HL-60 (cell line): ENCODE measurements around the gene TEX48.

Experiments used
- DNase-seq, 2 experiments: peaks; one replicate each; pipeline ENCODE4 v3.0.0-alpha.2; 2010 to 2020; ENCODE audit warnings: low read depth in 1 of 2, low spot score in 1 of 2
- H3K27ac ChIP-seq: fragments of 250-450 bp; sonication (Bioruptor Pico); replicated peaks from 2 replicates; pipeline ENCODE4 v1.5.1; 2020; ENCODE audit warnings: mild to moderate bottlenecking, moderate library complexity
- H3K27me3 ChIP-seq: fragments of 250-450 bp; sonication (Bioruptor Pico); 2 replicates; pipeline ENCODE4 v1.5.1; 2021; ENCODE audit warnings: mild to moderate bottlenecking, moderate library complexity; ENCODE audit not compliant: insufficient read depth, poor library complexity, severe bottlenecking
- H3K4me3 ChIP-seq: replicated peaks from 2 replicates; pipeline ENCODE4 v1.5.1; 2011; ENCODE audit warnings: mild to moderate bottlenecking, control low read depth, low read length; ENCODE audit not compliant: insufficient read depth
- GABPA ChIP-seq: IDR thresholded peaks from 2 replicates; pipeline ENCODE4 v1.6.1; 2012; ENCODE audit warnings: low read depth
- POLR2AphosphoS5 ChIP-seq: IDR thresholded peaks from 2 replicates; pipeline ENCODE4 v1.6.1; 2012; ENCODE audit warnings: low read depth
- SPI1 ChIP-seq: IDR thresholded peaks from 2 replicates; pipeline ENCODE4 v1.6.1; 2012; ENCODE audit warnings: low read depth, mild to moderate bottlenecking, borderline replicate concordance
- TF ChIP-seq, protein P1 (sequence below): IDR thresholded peaks from 2 replicates; pipeline ENCODE4 v1.6.1; 2012; ENCODE audit warnings: low read depth; ENCODE audit not compliant: insufficient replicate concordance
- TF ChIP-seq, protein P2 (sequence below): IDR thresholded peaks from one replicate; pipeline ENCODE4 v1.5.1; 2011; ENCODE audit warnings: low read length, control low read depth, inconsistent platforms; ENCODE audit not compliant: insufficient read depth

Gene TEX48

DNA sequence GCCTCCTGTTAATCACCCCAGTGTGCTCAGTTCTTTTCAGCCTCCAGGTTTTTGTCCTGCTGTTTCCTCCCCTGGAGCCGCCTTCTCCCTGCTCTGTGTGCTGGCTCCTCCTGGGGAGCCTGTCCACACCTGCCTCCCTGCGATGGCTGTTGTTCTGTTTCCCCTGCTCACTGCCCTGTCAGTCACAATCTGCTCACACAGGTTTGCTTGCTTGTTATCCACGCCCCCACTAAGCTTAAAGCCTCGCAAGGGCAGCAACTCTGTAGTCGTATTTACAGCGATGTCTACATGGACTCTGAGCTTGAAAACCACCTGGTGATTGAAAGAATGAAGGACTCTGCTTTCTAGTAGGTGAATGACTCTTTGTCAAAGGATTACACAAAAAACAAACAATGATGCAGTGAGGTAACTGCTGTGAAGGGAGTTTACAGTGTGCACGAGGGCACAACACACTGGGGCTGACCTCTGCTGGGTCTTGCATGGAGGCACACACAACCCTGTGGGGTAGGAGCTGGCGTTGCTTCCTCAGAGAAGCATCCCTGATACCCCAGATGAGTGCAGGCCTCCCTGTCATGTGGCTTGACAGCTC, 39.6 kb upstream of the TEX48 start:
- no peak for DNase-seq
- no peak overlapping the region for H3K27ac ChIP-seq
- TF ChIP-seq, protein P1, sequence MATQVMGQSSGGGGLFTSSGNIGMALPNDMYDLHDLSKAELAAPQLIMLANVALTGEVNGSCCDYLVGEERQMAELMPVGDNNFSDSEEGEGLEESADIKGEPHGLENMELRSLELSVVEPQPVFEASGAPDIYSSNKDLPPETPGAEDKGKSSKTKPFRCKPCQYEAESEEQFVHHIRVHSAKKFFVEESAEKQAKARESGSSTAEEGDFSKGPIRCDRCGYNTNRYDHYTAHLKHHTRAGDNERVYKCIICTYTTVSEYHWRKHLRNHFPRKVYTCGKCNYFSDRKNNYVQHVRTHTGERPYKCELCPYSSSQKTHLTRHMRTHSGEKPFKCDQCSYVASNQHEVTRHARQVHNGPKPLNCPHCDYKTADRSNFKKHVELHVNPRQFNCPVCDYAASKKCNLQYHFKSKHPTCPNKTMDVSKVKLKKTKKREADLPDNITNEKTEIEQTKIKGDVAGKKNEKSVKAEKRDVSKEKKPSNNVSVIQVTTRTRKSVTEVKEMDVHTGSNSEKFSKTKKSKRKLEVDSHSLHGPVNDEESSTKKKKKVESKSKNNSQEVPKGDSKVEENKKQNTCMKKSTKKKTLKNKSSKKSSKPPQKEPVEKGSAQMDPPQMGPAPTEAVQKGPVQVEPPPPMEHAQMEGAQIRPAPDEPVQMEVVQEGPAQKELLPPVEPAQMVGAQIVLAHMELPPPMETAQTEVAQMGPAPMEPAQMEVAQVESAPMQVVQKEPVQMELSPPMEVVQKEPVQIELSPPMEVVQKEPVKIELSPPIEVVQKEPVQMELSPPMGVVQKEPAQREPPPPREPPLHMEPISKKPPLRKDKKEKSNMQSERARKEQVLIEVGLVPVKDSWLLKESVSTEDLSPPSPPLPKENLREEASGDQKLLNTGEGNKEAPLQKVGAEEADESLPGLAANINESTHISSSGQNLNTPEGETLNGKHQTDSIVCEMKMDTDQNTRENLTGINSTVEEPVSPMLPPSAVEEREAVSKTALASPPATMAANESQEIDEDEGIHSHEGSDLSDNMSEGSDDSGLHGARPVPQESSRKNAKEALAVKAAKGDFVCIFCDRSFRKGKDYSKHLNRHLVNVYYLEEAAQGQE, result no peak
- TF ChIP-seq GABPA (no peak), SPI1 (no peak), POLR2AphosphoS5 (no peak)
- TF ChIP-seq, protein P2, sequence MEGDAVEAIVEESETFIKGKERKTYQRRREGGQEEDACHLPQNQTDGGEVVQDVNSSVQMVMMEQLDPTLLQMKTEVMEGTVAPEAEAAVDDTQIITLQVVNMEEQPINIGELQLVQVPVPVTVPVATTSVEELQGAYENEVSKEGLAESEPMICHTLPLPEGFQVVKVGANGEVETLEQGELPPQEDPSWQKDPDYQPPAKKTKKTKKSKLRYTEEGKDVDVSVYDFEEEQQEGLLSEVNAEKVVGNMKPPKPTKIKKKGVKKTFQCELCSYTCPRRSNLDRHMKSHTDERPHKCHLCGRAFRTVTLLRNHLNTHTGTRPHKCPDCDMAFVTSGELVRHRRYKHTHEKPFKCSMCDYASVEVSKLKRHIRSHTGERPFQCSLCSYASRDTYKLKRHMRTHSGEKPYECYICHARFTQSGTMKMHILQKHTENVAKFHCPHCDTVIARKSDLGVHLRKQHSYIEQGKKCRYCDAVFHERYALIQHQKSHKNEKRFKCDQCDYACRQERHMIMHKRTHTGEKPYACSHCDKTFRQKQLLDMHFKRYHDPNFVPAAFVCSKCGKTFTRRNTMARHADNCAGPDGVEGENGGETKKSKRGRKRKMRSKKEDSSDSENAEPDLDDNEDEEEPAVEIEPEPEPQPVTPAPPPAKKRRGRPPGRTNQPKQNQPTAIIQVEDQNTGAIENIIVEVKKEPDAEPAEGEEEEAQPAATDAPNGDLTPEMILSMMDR, result no peak
- H3K27me3 ChIP-seq, result no peaks in the 10 kb centered on the region
- H3K4me3 ChIP-seq, result no peak overlapping the region

DNA sequence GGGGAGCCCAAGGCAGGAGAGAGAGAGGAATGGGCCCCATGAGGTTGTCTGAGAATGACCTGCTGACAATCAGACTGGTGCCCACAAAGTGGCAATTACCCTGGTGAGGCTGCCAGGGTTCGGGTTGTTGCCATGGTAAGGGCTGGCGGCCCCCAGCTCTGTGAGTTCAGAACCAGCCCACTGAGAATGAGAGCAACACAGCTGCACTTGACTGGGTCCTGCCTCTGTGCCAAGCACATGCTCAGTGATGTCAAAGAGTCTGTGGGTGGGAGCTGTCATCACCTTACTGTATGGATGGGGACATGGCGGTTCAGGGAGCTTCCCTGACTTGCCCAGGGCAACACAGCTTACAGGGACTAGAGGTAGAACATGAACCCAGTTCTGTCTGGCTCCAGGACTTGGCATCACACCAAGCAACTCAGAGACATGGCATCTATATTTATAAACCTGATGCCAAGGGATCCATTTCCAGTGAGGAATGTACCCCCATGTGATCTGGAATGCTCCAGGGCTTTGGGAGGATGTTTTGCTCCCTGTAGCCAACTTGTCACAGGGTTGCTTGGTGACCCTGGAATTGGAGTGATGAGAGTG, 38.2 kb upstream of the TEX48 start:
- TF ChIP-seq, protein P2, result no peak
- TF ChIP-seq GABPA, result no peak
- TF ChIP-seq POLR2AphosphoS5, result no peak
- TF ChIP-seq, protein P1, result no peak
- TF ChIP-seq SPI1, result no peak
- Histone ChIP-seq H3K27ac (no peak overlapping the region), H3K27me3 (no peaks in the 10 kb centered on the region), H3K4me3 (no peak overlapping the region)
- DNase-seq, result no peak

DNA sequence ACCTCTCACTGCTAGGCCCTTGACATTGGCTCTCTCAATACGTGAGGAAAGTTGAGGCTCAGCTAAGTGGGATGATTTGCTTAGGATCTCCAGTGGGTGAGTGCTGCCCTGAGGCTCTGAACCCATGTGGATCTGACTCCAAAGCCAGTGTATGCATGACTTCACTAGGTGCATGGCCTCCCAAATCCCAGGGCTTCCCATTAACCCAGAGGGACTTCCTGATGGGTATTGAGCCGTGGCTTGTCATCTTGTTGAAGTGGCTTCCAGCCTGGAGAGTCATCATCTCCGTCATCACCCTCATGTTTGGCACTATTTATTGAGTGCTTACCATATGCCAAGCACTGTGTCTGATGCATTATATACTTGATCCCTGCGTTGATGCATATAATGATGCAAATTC, 37.3 kb upstream of the TEX48 start:
- DNase-seq, result no peak
- H3K4me3 ChIP-seq, result no peak overlapping the region
- no peak overlapping the region for H3K27ac ChIP-seq
- no peaks in the 10 kb centered on the region for H3K27me3 ChIP-seq
- TF ChIP-seq SPI1, result no peak

GRCh38 chr9:114718801-114719221, 36.8 kb upstream of the TEX48 start:
- no peak for DNase-seq
- Histone ChIP-seq H3K27ac (no peak overlapping the region), H3K27me3 (no peaks in the 10 kb centered on the region), H3K4me3 (no peak overlapping the region)
- TF ChIP-seq POLR2AphosphoS5, result no peak
- TF ChIP-seq SPI1, result no peak
- no peak for TF ChIP-seq GABPA
- TF ChIP-seq, protein P1, result no peak
- TF ChIP-seq, protein P2, result no peak
